B cell (primary cell): ENCODE measurements around the gene RPTOR. TPM values are rescaled to one million over a fixed set of nuclear protein-coding genes. Genes with fewer than 3 reads are reported as not detected.

Experiments
- ATAC-seq: fragments of 200-7000 bp; cut with Tn5 transposase; one replicate; pipeline ENCODE4 v1.10.0; 2021; ENCODE audit warnings: low read depth, mild to moderate bottlenecking, moderate number of reproducible peaks, moderate library complexity
- CTCF ChIA-PET: fragments of 350-600 bp; sonication (Branson Sonifier 250); formaldehyde crosslinking; loops from one replicate; lab custom pipeline; 2021; ENCODE audit warnings: antibody characterized with exemption, inconsistent platforms; lab: Charles Lee
- POLR2A ChIA-PET: fragments of 350-600 bp; sonication (Branson Sonifier 250); formaldehyde crosslinking; loops from one replicate; lab custom pipeline; 2021; ENCODE audit warnings: antibody characterized with exemption; lab: Charles Lee
- DNase-seq: peaks from one replicate; pipeline ENCODE4 v3.0.0; 2013
- H2AFZ ChIP-seq: 2 replicates; pipeline ENCODE4 v1.6.1; 2012; ENCODE audit warnings: mild to moderate bottlenecking, low read depth, low read length; ENCODE audit not compliant: insufficient read depth, poor library complexity, severe bottlenecking
- H3K27ac ChIP-seq, 2 donors: 1 replicate in 1 of 2; 2 replicates in 1 of 2; pipeline ENCODE4 v1.5.1; 2012 to 2013; ENCODE audit warnings: low read length in 2 of 2, mild to moderate bottlenecking in 2 of 2, moderate library complexity in 1 of 2
- H3K27me3 ChIP-seq, 4 experiments: fragments of 200-600 bp in 1 of 4; sonication (generic) in 1 of 4; replicated peaks in 1 of 4; 1 replicate in 2 of 4; 2 replicates in 2 of 4; pipeline versions ENCODE4 v1.6.1 to v1.7.0; 2013 to 2016; ENCODE audit warnings: low read length in 3 of 4, mild to moderate bottlenecking in 2 of 4, mixed read lengths in 1 of 4, moderate library complexity in 1 of 4; ENCODE audit not compliant: insufficient read depth in 4 of 4, control insufficient read depth in 3 of 4; ENCODE audit errors: control extremely low read depth in 1 of 4
- H3K36me3 ChIP-seq, 2 experiments: replicated peaks in 1 of 2; 1 replicate in 1 of 2; 2 replicates in 1 of 2; pipeline versions ENCODE4 v1.6.1 to v1.7.1; 2013; ENCODE audit warnings: low read length in 1 of 2; ENCODE audit not compliant: insufficient read depth in 2 of 2, control insufficient read depth in 1 of 2; ENCODE audit errors: control extremely low read depth in 1 of 2, extremely low read depth in 1 of 2
- H3K4me1 ChIP-seq, 2 donors: fragments of 200-600 bp in 1 of 2; sonication (generic) in 1 of 2; 1 replicate in 1 of 2; 2 replicates in 1 of 2; pipeline versions ENCODE4 v1.5.1 to v1.6.1; 2013 to 2017; ENCODE audit warnings: low read length in 2 of 2; ENCODE audit not compliant: control insufficient read depth in 2 of 2, insufficient read depth in 2 of 2
- H3K4me2 ChIP-seq: replicated peaks from 2 replicates; pipeline ENCODE3; 2012; ENCODE audit warnings: mild to moderate bottlenecking, low read depth, low read length; ENCODE audit not compliant: poor library complexity, severe bottlenecking
- H3K4me3 ChIP-seq, 5 experiments: fragments of 200-600 bp in 1 of 5; sonication (generic) in 1 of 5; 1 replicate in 3 of 5; 2 replicates in 2 of 5; pipeline versions ENCODE4 v1.5.1 to v1.7.0; 2011 to 2016; ENCODE audit warnings: low read length in 4 of 5, mild to moderate bottlenecking in 4 of 5, low read depth in 2 of 5, control low read depth in 1 of 5, moderate library complexity in 1 of 5; ENCODE audit not compliant: insufficient read depth in 1 of 5; ENCODE audit errors: control extremely low read depth in 1 of 5, extremely low read depth in 1 of 5
- H3K79me2 ChIP-seq: fragments of 200-600 bp; sonication (generic); one replicate; pipeline ENCODE4 v1.6.0; 2016; ENCODE audit warnings: low read length; ENCODE audit not compliant: control insufficient read depth, insufficient read depth
- H3K9ac ChIP-seq: fragments of 200-600 bp; sonication (generic); 2 replicates; pipeline ENCODE4 v1.6.1; 2017; ENCODE audit warnings: mild to moderate bottlenecking, low read length, moderate library complexity
- H3K9me3 ChIP-seq, 3 donors: one replicate each; pipeline versions ENCODE4 v1.6.1 to v1.7.1; 2013; ENCODE audit warnings: low read length in 2 of 3; ENCODE audit not compliant: control insufficient read depth in 2 of 3, insufficient read depth in 1 of 3; ENCODE audit errors: control extremely low read depth in 1 of 3
- H4K20me1 ChIP-seq: 2 replicates; pipeline ENCODE4 v1.6.0; 2012; ENCODE audit warnings: mild to moderate bottlenecking, low read length; ENCODE audit not compliant: insufficient read depth, control insufficient read depth, poor library complexity, severe bottlenecking
- H3K27ac Mint-ChIP-seq: one replicate; pipeline ENCODE4 v1.8.0; 2021; ENCODE audit warnings: mixed read lengths
- H3K27me3 Mint-ChIP-seq: one replicate; pipeline ENCODE4 v1.8.0; 2021; ENCODE audit warnings: mixed read lengths
- H3K4me1 Mint-ChIP-seq: one replicate; pipeline ENCODE4 v1.8.0; 2021; ENCODE audit warnings: mixed read lengths
- H3K4me3 Mint-ChIP-seq: one replicate; pipeline ENCODE4 v1.8.0; 2021; ENCODE audit warnings: mixed read lengths
- H3K9me3 Mint-ChIP-seq: one replicate; pipeline ENCODE4 v1.8.0; 2022; ENCODE audit warnings: mixed read lengths; ENCODE audit not compliant: insufficient read depth
- CTCF ChIP-seq: fragments of 200-600 bp; IDR thresholded peaks from one replicate; pipeline ENCODE4 v1.8.0; 2022; ENCODE audit warnings: antibody characterized with exemption, mild to moderate bottlenecking
- EZH2 ChIP-seq: IDR thresholded peaks from 2 replicates; pipeline ENCODE4 v1.6.1; 2012; ENCODE audit warnings: borderline replicate concordance, low read depth, mild to moderate bottlenecking, moderate library complexity, low read length; ENCODE audit not compliant: insufficient read depth, poor library complexity, severe bottlenecking
- WGBS: methylation state at CpG from one replicate; pipeline ENCODE4 v1.1.5; 2013; ENCODE audit warnings: missing lambda C conversion rate; ENCODE audit not compliant: insufficient coverage; 5-methylcytosine and 5-hydroxymethylcytosine counted together
- intact Hi-C: fragments of 100-400 bp; cut with micrococcal nuclease; formaldehyde crosslinking; loops from one replicate; pipeline ENCODE4 v1.10.0; 2022
- polyA plus RNA-seq: library from polyadenylated mRNA; depleted of rRNA; stranded (reverse); fragments of >200 nt; gene quantifications from 2 replicates; pipeline ENCODE4 v1.2.3, GENCODE V29; 2012
- total RNA-seq, 2 donors: library from RNA; stranded (reverse); fragments of 120-200 nt in 1 of 2; gene quantifications; 1 replicate in 1 of 2; 2 replicates in 1 of 2; pipeline versions ENCODE4 v1.2.3 to v1.2.4, GENCODE V29; 2013 to 2022

Gene RPTOR
- total and polyA plus RNA-seq, 2 donors (not counting 1 experiment from before 2014, with no cell fraction given), result 13.4 to 58.8 TPM

DNA sequence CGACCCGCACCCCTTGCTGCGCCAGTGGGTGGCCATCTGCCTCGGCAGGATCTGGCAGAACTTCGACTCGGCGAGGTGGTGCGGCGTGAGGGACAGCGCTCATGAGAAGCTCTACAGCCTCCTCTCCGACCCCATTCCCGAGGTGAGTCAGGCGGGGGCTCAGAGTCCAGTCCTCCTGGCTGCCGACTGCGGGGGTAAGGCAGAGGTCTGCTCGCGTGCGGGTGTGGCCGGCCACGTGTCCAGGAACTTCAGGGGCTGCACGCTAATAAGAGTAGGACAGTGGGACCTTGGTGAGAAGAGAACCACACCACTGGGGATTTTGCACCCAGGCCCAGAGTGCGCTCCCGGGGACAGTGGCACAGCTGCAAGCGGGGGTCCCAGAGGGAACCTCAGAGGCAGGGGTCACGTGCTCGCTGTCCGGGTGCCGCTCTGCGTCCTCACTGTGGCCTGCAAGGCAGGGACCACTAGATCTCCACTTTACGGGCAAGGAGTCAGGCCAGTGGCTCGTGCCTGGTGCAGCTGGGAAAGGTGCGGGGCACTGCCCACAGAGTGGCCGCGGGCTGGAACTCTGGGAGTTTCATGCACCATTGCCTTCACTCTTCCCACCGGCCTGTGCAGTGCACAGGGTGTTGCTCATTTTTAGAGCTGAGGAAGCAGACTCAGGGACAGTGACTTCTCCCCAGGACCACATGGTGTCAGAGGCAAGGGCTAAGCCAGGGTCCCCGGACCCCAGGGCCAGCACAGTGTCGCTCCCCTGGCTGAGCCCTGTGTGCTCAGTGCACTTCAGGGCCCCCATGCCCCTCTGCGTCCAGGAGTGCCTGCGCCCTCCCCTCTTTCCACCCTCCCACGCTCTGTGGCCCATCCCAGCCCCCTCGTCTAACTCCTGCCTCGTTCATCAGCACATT lies 339.4 kb downstream of the RPTOR start:
- ChIA-PET POLR2A (no interaction called here), CTCF (no interaction called here)

More for the DNA sequence above, 339.4 kb downstream of the RPTOR start:
- Mint-ChIP-seq H3K27me3 (no peaks in the 10 kb centered on the region), H3K27ac (no peak overlapping the region), H3K4me3 (no peak overlapping the region), H3K4me1 (peaks cover 14% of the 10 kb centered on the region), H3K9me3 (no peaks in the 10 kb centered on the region)
- ATAC-seq, result no peak
- Histone ChIP-seq H3K4me3 (no peak overlapping the region), H3K27me3 (no peaks in the 10 kb centered on the region), H2AFZ (no peak overlapping the region), H3K79me2 (peaks cover 10% of the 10 kb centered on the region), H3K36me3 (peaks cover 0 to 52% of the 10 kb centered on the region in 2 experiments), H3K9ac (no peak overlapping the region), H3K9me3 (no peaks in the 10 kb centered on the region), H3K27ac (no peak overlapping the region), H3K4me2 (no peak overlapping the region), H3K4me1 (peaks cover 8 to 20% of the 10 kb centered on the region in 2 donors), H4K20me1 (no peaks in the 10 kb centered on the region)
- DNase-seq, result no peak
- WGBS, result 98% methylated on average over 40 of the region's 42 CpGs
- TF ChIP-seq EZH2 (no peak), CTCF (no peak)
- intact Hi-C loops, result no loop called here
